Endothelial cell of umbilical vein (primary cell): ENCODE results near the gene ACADSB. TPM values are rescaled to one million over a fixed set of nuclear protein-coding genes. Genes with fewer than 3 reads are reported as not detected.

Experiments
- BruUV-seq: library from RNA; stranded (reverse); fragments of 400-500 nt; replicated peaks from 2 replicates; lab custom pipeline; 2021; lab: Mats Ljungman, UMichigan
- CTCF ChIA-PET: fragments of 300-600, 350-600 bp; sonication (Branson Sonifier 250); formaldehyde crosslinking; loops from one replicate; lab custom pipeline; 2021; ENCODE audit warnings: antibody characterized with exemption, inconsistent platforms; lab: Charles Lee
- POLR2A ChIA-PET: fragments of 300-600, 350-600 bp; sonication (Branson Sonifier 250); formaldehyde crosslinking; loops from one replicate; lab custom pipeline; 2021; ENCODE audit warnings: antibody characterized with exemption, inconsistent platforms; lab: Charles Lee
- DNase-seq: peaks from one replicate; pipeline ENCODE4 v3.0.0-alpha.2; 2011; ENCODE audit warnings: low read depth, low spot score
- FAIRE-seq: peaks from 2 replicates; lab custom pipeline; 2011; peaks lifted over from hg19 to GRCh38; lab: Jason Lieb, UNC
- H2AFZ ChIP-seq: 2 replicates; pipeline ENCODE4 v1.6.0; 2012; ENCODE audit warnings: low read depth, low read length, control low read depth, inconsistent platforms
- H3K27ac ChIP-seq: 2 replicates; pipeline ENCODE4 v1.5.1; 2011; ENCODE audit warnings: low read depth, mild to moderate bottlenecking, control low read depth, low read length, moderate library complexity; ENCODE audit not compliant: insufficient read depth
- H3K27me3 ChIP-seq, 2 experiments: 2 replicates each; pipeline versions ENCODE4 v1.6.0 to v1.6.1; 2011; ENCODE audit warnings: low read length in 2 of 2, mixed read lengths in 1 of 2; ENCODE audit not compliant: control insufficient read depth in 2 of 2, insufficient read depth in 2 of 2
- H3K36me3 ChIP-seq, 2 experiments: 2 replicates in 1 of 2; 3 replicates in 1 of 2; pipeline ENCODE4 v1.5.1; 2011; ENCODE audit warnings: low read length in 2 of 2, mild to moderate bottlenecking in 1 of 2, moderate library complexity in 1 of 2; ENCODE audit not compliant: control insufficient read depth in 2 of 2, insufficient read depth in 2 of 2; ENCODE audit errors: extremely low read depth in 1 of 2
- H3K4me1 ChIP-seq: 3 replicates; pipeline ENCODE4 v1.5.1; 2011; ENCODE audit warnings: mild to moderate bottlenecking, low read length; ENCODE audit not compliant: control insufficient read depth, insufficient read depth; ENCODE audit errors: extremely low read depth
- H3K4me2 ChIP-seq: 2 replicates; pipeline ENCODE4 v1.6.1; 2011; ENCODE audit warnings: low read length, control low read depth, mixed read lengths; ENCODE audit not compliant: insufficient read depth
- H3K4me3 ChIP-seq, 3 experiments: fragments of 200-600 bp in 1 of 3; sonication (generic), shearing (Covaris generic) in 1 of 3; replicated peaks in 1 of 3; 2 replicates each; pipeline ENCODE4 v1.5.1; 2011 to 2016; ENCODE audit warnings: control low read depth in 3 of 3, low read length in 3 of 3, mild to moderate bottlenecking in 2 of 3, inconsistent platforms in 1 of 3, low read depth in 1 of 3, moderate library complexity in 1 of 3; ENCODE audit not compliant: insufficient read depth in 1 of 3
- H3K79me2 ChIP-seq: 2 replicates; pipeline ENCODE4 v1.6.0; 2012; ENCODE audit warnings: low read length, inconsistent platforms; ENCODE audit not compliant: control insufficient read depth, insufficient read depth
- H3K9ac ChIP-seq: replicated peaks from 2 replicates; pipeline ENCODE3; 2011; ENCODE audit warnings: low read length, control low read depth; ENCODE audit not compliant: insufficient read depth; ENCODE audit errors: extremely low read depth
- H3K9me1 ChIP-seq: replicated peaks from 3 replicates; pipeline ENCODE4 v1.6.0; 2011; ENCODE audit warnings: mild to moderate bottlenecking, low read length; ENCODE audit not compliant: control insufficient read depth, insufficient read depth; ENCODE audit errors: extremely low read depth
- H3K9me3 ChIP-seq: replicated peaks from 2 replicates; pipeline ENCODE4 v1.5.1; 2012; ENCODE audit warnings: low read length, inconsistent platforms; ENCODE audit not compliant: control insufficient read depth, insufficient read depth
- H4K20me1 ChIP-seq: replicated peaks from 2 replicates; pipeline ENCODE3; 2011; ENCODE audit warnings: mild to moderate bottlenecking, low read length; ENCODE audit not compliant: control insufficient read depth, insufficient read depth; ENCODE audit errors: extremely low read depth
- EZH2 ChIP-seq: IDR thresholded peaks from 2 replicates; pipeline ENCODE4 v1.6.1; 2012; ENCODE audit warnings: borderline replicate concordance, low read depth, mild to moderate bottlenecking, moderate library complexity, low read length, inconsistent platforms; ENCODE audit not compliant: severe bottlenecking
- FOS ChIP-seq: IDR thresholded peaks from 2 replicates; pipeline ENCODE4 v1.6.1; 2011; ENCODE audit warnings: mild to moderate bottlenecking, low read length, moderate library complexity, borderline replicate concordance; ENCODE audit not compliant: insufficient read depth
- GATA2 ChIP-seq: IDR thresholded peaks from 2 replicates; pipeline ENCODE4 v1.7.0; 2011; ENCODE audit warnings: low read depth, mild to moderate bottlenecking, moderate library complexity, mixed read lengths, low read length; ENCODE audit not compliant: insufficient read length, insufficient read depth
- JUN ChIP-seq: IDR thresholded peaks from 2 replicates; pipeline ENCODE4 v1.6.1; 2011; ENCODE audit warnings: borderline replicate concordance, low read depth; ENCODE audit not compliant: insufficient read length, insufficient read depth
- MYC ChIP-seq: IDR thresholded peaks from one replicate; pipeline ENCODE4 v1.6.1; 2011; ENCODE audit warnings: mild to moderate bottlenecking, low read depth, low read length
- POLR2A ChIP-seq: IDR thresholded peaks from 2 replicates; pipeline ENCODE4 v1.6.1; 2012; ENCODE audit warnings: low read depth, mild to moderate bottlenecking, control low read depth, low read length
- POLR2AphosphoS5 ChIP-seq: IDR thresholded peaks from 2 replicates; pipeline ENCODE4 v1.6.1; 2012; ENCODE audit warnings: low read depth, mild to moderate bottlenecking, control low read depth, low read length, moderate library complexity; ENCODE audit not compliant: insufficient read depth
- dilution Hi-C: fragments of 300-500 bp; cut with MboI; formaldehyde crosslinking; loops from one replicate; pipeline ENCODE4 v1.15.0; 2019; ENCODE audit warnings: low sequenced_read_pairs; ENCODE audit not compliant: extremely low pct_ligation_motif_present
- intact Hi-C: fragments of 100-400 bp; cut with micrococcal nuclease; formaldehyde crosslinking; loops from one replicate; pipeline ENCODE4 v1.10.0; 2022
- polyA plus RNA-seq, 4 experiments: library from polyadenylated mRNA; depleted of rRNA in 3 of 4; stranded (reverse) in 3 of 4; unstranded in 1 of 4; fragments of >200 nt; gene quantifications; 2 replicates each; pipeline versions ENCODE4 v1.2.1 to v1.2.3, GENCODE V29; 2011 to 2012; ENCODE audit warnings: missing spikeins in 1 of 4
- total RNA-seq: library from RNA; stranded (reverse); gene quantifications from 2 replicates; pipeline ENCODE4 v1.2.3, GENCODE V29; 2021
- TF ChIP-seq, protein P1 (sequence below): IDR thresholded peaks from 2 replicates; pipeline ENCODE4 v1.6.1; 2011; ENCODE audit not compliant: insufficient read depth, insufficient read length
- TF ChIP-seq, protein P2 (sequence below), 2 donors: IDR thresholded peaks; 1 replicate in 1 of 2; 2 replicates in 1 of 2; pipeline ENCODE4 v1.5.1; 2011; ENCODE audit warnings: low read length in 2 of 2, mild to moderate bottlenecking in 2 of 2, moderate library complexity in 2 of 2, control low read depth in 1 of 2, inconsistent platforms in 1 of 2, low read depth in 1 of 2; ENCODE audit not compliant: insufficient read depth in 1 of 2; ENCODE audit errors: extremely low read depth in 1 of 2

The ACADSB gene
- total and polyA plus RNA-seq, 2 donors (not counting 3 experiments of a cell fraction or from before 2014, with no cell fraction given) = 3.1 to 15.2 TPM

- no TSS peak for BruUV-seq
Observed at GRCh38 chr10:123100030-123100762, 91.4 kb downstream of the ACADSB start.

More at GRCh38 chr10:123100030-123100762, 91.4 kb downstream of the ACADSB start:
- TF ChIP-seq, protein P1, sequence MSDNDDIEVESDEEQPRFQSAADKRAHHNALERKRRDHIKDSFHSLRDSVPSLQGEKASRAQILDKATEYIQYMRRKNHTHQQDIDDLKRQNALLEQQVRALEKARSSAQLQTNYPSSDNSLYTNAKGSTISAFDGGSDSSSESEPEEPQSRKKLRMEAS = no peak
- TF ChIP-seq, protein P2, sequence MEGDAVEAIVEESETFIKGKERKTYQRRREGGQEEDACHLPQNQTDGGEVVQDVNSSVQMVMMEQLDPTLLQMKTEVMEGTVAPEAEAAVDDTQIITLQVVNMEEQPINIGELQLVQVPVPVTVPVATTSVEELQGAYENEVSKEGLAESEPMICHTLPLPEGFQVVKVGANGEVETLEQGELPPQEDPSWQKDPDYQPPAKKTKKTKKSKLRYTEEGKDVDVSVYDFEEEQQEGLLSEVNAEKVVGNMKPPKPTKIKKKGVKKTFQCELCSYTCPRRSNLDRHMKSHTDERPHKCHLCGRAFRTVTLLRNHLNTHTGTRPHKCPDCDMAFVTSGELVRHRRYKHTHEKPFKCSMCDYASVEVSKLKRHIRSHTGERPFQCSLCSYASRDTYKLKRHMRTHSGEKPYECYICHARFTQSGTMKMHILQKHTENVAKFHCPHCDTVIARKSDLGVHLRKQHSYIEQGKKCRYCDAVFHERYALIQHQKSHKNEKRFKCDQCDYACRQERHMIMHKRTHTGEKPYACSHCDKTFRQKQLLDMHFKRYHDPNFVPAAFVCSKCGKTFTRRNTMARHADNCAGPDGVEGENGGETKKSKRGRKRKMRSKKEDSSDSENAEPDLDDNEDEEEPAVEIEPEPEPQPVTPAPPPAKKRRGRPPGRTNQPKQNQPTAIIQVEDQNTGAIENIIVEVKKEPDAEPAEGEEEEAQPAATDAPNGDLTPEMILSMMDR (IDR thresholded peaks at IDR 0.05; ENCODE audit: extremely low read depth in 1 of 2, insufficient read depth in 1 of 2, low read depth in 1 of 2, low read length in 2 of 2) = no peak
- TF ChIP-seq EZH2 (no peak), POLR2A (no peak), JUN (no peak), MYC (no peak), FOS (no peak), POLR2AphosphoS5 (no peak), GATA2 (no peak)
- CTCF ChIA-PET = no interaction called here
- DNase-seq (no peak), FAIRE-seq (no peak)
- Histone ChIP-seq H3K9me3 (no peaks in the 10 kb centered on the region), H2AFZ (no peak overlapping the region), H3K4me3 (no peak overlapping the region), H3K27me3 (no peaks in the 10 kb centered on the region), H3K9me1 (no peaks in the 10 kb centered on the region), H3K4me1 (no peaks in the 10 kb centered on the region), H4K20me1 (no peaks in the 10 kb centered on the region), H3K36me3 (no peaks in the 10 kb centered on the region), H3K4me2 (no peak overlapping the region), H3K9ac (no peak overlapping the region), H3K79me2 (no peaks in the 10 kb centered on the region), H3K27ac (no peak overlapping the region)
- dilution Hi-C loops (no loop called here), intact Hi-C loops (no loop called here)
- POLR2A ChIA-PET = no interaction called here
